Activated CD8-positive, alpha-beta memory T cell treated with anti-CD3 and anti-CD28 coated beads, Interleukin-2, amount 50 U/mL, for 1 hour (primary cell): ENCODE data around the gene PROK2.

Experiments used
- DNase-seq: peaks from one replicate; pipeline ENCODE4 v3.0.0-alpha.2; 2020; ENCODE audit errors: extremely low read depth

The PROK2 gene, protein sequence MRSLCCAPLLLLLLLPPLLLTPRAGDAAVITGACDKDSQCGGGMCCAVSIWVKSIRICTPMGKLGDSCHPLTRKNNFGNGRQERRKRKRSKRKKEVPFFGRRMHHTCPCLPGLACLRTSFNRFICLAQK

DNA sequence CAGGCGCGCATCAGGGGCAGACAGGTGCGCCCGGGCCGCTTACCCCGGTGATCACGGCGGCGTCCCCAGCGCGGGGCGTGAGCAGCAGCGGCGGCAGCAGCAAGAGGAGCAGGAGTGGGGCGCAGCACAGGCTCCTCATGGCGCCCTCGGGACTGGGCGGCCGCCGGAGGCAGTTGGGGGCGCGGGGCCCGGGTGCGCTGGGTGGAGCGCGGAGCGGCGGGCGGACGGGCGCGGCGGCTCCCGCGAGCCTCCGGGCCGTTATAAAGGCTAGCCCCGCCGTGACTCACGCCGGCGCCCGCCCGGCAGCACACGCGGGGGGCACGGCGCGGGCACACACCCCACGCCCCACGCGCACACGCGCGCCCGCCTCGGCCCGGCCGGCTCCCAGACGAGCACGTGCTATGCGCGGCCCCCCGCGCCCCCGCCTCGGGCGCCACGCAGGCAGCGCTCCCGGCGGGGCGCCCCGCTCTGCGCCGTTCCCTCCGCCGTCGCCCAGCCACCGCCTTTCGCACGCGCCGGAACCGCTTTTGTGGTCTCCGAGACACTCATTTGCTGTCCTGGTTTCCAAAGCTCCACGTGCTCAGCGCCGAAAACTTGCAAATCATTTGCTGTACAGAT, at the start of gene PROK2:
PROK2 (minus strand) TSS at position 235 of the 618 bp plus-strand sequence; CDS start at position 139, 96 bp downstream.
- DNase-seq: no peak

DNA sequence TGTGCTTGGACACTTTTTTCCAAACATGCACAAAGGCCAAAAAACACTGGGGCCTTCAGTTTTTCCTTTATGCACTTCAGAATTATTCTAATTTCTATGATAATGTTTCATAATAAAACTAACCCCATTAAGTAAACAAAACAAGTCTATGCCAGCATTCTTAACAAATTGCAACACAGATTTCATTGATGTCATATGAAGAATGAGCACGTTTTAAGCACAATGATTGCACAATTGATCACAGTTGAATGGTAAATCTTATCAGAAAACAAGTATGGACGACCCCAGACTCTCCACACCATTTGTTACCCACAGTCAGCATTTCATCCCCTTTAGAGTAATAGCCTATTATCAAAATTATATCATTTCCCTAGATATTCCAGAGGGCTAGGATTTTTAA, 46.7 kb upstream of the PROK2 start:
- DNase-seq: no peak

DNA sequence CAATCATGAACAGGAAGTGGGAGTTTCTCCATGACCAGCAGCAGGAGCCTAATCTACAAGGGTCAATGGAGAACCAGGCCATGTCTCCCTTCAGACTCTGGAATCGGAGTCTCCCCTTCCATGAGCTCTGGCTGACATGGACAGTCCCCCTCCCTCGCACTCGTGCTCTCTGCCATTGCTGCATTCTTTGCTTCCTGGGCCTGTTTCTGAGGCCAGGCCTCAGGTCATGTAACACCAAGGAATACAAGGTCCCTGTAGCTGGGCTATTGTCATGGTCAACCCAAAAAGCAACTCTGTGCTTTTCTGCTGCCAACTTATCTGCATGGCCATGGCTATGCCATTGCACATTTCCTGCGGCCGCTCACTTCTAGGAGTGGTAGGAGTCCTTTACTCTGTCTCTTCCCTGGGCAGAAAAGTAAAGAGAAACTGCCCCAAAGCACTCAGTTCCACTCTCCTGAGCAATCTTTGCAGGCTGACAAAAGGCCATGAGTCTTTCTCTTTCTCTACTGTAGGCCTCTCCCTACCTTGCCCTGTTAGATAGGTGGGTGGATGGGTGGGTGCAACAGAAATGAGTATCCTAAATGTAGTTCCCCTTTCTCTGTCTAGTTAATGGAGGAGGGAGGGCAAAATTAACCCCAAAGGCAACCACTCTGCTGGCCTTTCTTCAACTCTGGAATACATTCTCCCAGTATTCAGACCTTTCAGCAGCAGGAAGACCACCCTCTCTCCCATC, 40.8 kb upstream of the PROK2 start:
- no peak for DNase-seq

DNA sequence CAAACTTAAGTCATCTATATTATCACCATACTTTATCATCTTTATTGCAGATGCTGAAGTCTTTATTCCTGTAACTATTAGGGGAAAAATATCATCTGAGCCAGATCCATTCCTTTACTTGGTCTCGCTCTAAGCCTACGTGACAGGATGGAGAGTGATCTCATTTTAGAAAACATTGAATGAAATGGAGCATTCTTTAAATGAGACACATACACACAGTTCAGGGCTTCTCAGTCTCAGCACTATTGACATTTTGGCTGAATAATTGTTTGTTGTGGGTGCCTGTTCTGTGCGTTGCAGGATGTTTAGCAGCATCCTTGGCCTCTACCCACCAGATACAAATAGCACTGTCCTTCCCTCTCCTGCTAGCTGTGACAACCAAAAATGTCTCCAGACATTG, 36.2 kb upstream of the PROK2 start:
- DNase-seq: no peak

DNA sequence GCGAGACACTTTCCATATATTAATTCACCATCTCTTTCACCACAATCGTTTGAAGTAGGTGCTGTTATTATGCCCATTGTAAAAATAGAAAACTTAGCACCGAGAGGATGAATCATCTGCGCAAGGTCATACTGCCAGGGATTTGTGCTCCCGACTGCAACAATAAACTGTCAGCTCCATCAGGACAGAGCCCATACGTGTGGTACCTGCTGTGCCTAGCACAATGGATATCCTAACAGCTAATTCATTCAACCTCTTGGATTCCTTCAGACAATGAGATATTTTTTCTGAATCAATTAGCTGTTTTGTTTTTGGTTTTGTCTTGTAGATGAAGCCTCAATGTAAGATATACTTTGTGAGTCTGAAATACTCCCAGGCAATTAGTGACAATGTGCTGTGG, 32.3 kb upstream of the PROK2 start:
- no peak for DNase-seq

DNA sequence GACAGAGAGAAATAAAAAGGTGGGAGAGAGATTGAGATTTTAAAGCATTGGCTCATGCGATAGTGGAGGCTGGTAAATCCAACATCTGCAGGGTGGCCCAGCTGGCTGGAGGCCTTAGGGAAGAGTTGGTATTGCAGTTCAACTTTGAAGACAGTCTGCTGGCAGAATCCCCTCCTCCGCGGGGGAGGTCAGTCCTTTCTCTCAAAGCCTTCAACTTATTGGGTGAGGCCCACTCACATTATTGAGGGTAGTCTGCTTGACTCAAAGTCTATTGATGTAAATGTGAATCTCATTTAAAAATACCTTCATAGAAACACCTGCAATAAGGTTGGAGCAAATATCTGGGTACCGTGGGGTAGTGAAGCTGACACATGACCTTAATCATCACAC, 31.8 kb upstream of the PROK2 start:
- no peak for DNase-seq

DNA sequence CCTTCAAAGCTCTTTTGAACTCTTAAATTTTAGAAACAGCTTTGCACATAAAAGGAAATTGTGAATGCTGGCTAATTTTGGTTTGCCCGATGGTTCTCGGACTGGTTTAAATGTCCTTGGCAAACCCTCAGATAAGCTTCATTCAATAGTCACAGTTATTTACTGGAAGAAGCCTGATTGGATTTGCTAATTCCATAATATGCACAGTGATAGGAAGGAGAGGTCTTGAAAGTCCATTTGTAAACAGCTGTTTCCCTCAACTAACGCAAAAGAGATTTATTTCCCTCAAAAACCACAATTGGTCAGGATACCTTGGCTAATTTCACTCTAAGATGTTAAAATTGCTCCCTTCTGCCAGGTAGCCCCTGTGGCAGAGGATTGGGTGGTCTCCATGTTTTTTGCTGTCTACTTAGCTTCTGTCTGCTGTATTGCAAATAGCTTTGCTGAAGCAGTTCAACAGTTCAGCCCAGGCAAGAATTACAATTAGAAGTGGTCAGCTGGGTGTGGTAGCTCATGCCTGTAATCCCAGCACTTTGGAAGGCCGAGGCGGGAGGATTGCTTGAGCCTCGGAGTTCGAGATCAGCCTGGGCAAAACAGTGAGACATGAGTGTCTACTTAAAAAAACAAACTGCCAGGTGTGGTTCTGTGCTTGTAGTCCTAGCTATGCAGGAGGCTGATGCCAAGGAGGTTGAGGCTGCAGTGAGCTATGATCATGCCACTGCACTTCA, 30.6 kb upstream of the PROK2 start:
- no peak for DNase-seq

DNA sequence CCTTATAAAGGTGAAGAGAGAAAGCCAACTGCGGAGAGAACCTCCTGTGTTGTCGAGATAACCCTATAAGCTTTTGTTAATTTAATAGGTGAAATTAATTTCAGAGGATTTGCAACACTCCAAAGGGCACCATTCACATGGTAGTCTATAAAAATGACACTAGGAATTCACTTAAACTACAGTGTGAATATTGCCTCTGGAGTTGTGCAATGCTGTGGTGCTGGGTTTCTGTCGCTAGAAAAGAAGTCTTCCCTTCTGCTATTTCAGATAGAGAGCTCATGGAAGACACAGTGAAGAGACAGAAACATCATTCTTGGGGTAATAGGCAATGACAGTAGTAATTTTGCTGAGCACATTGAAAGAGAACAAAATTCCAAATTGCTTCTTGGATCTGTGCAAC, 28.8 kb upstream of the PROK2 start:
- DNase-seq: no peak

DNA sequence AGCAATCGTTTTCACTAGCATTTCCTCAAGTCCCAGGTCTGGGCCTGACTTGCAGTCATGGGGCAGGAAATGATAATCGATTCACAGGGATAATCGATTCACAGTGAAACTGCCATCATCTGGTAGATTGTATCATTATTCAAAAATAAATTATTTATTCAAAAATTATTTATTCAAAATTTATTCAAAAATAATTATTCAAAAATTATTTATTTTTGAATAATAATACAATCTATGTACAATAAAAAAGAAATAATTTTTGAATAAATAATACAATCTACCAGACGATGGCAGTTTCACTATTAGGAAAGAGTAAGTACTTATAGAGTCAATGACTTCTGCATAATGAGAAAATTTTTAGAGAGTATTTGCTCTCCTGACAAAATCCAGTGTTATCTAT, 28.1 kb upstream of the PROK2 start:
- DNase-seq: no peak

DNA sequence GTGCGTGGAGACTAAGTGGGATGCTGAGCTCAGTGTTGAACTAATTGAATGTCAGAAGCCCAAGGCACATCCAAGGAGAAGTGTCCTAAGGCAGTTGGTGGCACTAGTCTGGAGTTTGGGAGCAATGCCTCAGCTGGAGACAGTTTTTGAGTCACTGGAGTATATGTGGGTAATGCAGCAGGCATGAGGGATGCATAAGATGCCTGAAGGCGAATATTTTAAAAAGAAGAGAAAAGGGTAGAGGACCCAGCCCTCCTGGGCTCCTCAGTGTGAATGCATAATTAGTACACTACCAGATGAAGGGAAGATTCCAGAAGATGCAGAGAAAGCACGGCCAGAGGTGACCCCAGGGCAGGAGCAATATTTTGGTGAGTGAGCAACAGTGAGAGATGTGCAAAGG, 25.1 kb upstream of the PROK2 start:
- no peak for DNase-seq

DNA sequence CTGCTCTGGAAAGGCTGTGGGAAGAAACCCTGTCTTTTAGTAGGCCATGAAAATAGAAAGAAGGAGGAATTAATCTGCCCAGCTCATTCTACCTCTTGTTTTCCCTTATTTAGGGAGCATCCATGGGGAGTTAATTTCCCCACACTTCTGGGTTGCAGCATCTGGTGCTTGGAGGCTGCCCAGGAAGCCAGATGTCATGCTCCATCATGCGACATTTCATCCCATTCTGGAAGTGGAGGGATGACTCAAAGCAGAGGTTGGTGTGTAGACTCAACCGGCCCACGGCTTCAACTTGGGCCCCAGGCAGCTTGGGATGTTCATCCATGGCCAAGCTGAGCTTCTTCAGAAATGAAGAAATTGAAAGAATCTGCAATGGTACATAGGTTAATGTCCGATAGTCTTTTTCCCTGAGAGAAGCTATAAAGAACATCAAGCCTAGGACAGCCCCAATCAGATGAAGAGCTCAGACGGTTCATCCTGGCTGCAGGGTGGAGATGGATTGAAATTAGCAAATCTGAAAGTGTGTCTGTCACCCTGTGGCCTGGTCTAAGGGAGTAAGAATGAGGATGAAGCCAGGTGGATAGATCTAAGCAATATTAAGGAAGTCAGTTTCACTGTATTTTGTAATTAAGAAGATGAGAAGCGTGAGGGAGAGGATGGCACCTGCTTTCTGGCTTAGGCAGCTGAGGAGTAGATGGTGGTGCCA, 24.5 kb upstream of the PROK2 start:
- DNase-seq: no peak

DNA sequence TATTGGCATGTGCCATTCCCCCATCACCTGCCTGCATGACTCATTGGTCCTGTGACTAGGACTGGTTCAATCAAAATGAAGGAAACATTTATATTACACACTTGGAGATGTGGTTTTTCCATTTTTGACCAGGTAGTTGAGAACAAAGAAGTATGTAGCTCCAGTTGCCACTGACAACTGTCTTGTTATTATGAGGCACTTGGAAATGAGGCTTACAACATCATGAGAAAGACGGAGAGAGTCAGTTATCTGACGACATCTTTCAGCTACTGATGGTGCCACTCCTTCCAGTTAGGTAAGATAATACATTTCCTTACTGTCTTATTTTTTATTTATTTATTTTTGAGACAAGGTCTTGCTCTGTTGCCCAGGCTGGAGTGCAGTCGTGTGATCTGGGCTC, 21.8 kb upstream of the PROK2 start:
- no peak for DNase-seq

DNA sequence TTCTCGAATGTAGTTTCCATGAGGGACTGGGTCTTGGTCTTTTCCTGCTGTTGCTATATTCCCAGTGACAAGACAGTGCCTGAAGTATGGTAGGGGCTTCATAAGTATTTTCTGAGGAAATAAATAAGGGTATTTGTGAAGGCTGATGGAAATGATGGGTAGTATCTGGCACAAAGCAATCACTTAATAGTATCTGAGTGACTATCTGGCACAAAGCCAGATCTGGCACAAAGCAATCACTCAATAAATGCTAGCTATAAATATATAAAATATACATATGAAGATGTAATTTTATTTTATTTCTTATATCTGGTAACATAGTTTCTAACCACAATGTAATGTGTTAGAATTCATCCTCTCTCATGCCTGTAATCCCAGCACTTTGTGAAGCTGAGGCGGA, 20.7 kb upstream of the PROK2 start:
- DNase-seq: no peak

DNA sequence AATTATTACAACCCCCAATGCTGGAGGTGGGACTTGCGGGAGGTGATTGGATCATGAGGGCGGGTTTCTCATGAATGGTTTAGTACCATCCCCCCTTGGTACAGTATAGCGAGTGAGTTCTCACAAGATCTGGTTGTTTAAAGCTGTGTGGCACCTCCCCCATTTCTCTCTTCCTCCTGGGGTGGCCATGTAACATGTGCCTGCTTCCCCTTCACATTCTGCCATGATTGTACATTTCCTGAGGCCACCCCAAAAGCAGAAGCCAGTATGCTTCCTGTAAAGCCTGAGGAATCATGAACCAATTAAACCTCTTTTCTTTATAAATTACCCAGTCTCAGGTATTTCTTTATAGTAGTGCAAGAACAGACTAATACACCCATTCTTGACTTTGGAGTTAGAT, 20.3 kb upstream of the PROK2 start:
- DNase-seq: no peak

DNA sequence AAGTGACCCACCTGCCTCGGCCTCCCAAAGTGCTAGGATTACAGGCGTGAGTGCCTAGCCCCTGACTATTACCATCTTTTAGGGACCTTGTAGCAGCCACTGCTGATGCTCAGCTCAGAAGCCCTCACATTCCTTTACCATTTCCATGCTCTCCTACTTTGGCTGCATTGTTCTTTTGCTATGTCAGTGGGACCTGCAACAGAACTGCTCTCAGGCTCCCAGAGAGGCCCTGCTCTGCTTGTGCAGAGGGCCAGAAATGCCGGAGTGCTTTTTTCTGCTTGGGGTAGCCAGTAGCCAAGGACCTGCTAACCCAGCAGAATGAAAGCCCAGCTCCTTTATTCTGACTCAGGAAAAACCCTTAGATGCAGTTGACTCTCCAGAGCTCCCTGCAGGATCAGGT, 18.3 kb upstream of the PROK2 start:
- no peak for DNase-seq

DNA sequence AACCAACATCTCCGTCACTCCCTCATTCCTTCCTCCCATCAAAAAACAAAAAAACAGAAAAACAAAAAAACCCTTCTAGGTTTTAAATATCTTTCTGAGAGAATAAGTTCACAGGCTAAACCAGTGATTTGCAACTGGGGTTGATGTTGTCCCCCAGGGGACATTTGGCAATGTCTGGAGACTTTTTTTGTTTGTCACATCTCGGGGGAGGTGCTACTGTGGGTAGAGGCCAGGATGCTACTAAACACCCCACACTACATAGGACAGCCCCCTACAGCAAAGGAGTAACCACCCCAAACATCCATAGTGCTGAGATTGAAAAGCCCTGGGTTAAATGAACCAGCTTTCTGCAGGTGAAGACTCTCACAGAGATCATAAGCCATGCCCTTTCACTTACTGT, 17.0 kb upstream of the PROK2 start:
- no peak for DNase-seq

DNA sequence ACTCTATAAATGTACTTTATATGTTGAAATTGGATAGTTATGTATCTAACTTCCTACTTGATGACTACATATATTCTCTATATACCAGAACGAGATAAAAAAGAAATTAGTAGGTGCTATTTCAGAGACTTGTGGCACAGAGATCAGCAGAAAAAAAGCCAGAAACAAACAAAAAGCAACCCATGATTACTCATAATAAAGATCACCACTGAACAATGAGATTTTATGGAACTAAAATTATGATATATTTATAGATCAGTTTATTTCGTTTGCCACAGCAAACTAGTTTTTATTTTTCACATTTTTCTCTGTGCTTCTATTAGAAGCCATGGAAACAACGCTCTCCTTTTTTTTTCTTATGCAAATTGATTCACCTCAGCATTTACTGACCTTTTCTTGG, 15.1 kb upstream of the PROK2 start:
- no peak for DNase-seq

DNA sequence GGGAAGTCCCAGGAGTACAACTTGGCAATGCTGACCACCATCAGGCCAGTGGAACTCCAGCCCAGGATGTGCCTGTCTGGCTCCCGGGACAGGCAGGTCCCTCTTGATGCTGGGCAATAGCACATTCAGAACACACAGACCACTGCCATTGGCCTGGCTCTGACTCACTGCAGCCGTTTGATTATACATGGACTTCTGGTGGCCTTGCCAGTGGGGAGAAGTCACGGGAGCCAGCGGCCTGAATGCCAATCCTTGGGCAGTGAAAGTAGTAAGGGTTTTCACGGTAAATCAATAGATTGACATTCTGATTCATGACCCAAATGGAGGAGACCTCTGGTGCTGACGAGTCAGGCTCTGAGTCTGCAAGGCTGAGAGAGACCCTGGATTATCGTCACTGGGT, 12.5 kb upstream of the PROK2 start:
- DNase-seq: no peak

DNA sequence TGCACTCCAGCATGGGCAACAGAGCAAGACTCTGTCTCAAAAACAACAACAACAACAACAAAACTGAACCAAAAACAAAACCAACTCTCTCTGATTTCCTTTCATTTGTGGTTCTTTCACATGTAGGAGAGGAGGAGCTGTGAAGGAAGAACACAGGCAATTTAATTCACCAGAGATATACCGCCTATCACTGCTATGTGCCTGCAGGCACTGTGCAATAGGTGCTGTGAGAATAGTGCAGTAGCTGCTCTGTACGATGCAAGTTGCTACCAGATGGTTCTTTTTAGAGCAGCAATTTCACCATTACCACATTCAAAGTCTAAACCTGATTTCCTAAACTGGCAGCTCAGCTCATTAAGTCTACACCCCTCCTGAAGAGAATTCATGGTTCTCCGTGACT, 11.3 kb upstream of the PROK2 start:
- DNase-seq: no peak

DNA sequence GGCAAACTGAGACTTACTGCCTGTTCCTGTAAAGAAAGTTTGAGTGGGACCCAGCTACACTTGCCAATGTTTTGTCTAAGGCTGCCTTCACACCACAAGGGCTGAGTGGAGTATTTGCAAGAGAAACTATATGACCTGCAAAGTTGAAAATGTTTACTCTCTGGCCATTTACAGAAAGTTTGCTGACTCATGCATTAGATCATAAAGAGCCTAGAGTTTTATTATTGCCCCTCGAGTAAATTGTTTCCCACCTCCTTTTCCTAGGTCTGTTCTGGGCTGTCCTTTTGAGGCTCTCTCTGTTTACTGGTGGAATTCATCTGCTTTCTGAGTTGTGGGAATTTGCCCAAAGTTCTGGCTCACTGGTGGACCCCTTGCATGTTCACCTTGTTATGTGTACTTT, 6.7 kb upstream of the PROK2 start:
- DNase-seq: no peak

DNA sequence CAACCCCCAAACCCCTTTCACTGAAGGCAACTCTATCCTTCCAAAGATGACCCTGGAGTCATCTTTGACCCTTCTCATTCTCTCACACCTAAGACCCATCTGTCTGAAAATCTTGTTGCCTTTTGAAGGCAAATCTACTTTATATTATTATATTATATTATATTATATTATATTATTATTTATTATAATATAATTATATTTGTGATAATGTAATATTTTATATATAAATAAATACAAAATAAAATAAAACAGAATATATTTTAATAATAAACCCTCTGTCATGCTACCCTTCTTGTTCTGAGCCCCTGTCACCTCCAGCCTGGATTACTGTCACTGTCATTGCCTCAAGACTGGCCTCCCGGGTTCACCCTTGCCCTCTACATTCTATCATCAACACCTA, 5.0 kb upstream of the PROK2 start:
- DNase-seq: no peak

DNA sequence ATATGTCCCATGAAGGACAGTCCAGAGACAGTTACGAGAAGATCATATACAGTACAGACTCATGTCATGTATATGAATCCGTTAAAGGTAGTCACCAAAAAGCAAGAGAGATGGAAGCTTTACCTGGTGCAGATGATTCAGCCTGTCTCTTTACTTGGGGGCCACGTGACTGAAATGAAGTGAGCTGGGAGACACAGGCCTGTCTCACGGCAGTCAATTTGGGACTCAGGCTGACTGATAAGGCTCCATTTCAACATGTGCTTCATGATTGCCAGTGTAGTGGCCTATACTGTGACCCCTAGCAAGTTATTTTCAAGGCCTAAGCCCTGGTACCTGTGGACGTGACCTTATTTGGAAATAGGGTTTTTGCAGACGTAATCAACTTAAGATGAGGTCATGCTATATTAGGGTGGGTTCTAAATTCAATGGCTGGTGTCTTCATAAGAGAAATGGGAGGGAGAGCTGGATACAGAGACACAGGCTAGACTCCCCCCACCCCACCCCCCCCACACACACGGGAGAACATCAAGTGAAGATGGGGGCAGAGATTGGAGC, 3.0 kb upstream of the PROK2 start:
- DNase-seq: no peak
